GM21723 (cell line): ENCODE data around the gene SUPT6H.

Experiments used
- ATAC-seq: cut with Tn5 transposase; IDR thresholded peaks from one replicate; pipeline ENCODE4 v1.9.1; 2021; ENCODE audit warnings: mild to moderate bottlenecking, moderate library complexity; ENCODE audit not compliant: unreplicated experiment

SUPT6H gene

DNA sequence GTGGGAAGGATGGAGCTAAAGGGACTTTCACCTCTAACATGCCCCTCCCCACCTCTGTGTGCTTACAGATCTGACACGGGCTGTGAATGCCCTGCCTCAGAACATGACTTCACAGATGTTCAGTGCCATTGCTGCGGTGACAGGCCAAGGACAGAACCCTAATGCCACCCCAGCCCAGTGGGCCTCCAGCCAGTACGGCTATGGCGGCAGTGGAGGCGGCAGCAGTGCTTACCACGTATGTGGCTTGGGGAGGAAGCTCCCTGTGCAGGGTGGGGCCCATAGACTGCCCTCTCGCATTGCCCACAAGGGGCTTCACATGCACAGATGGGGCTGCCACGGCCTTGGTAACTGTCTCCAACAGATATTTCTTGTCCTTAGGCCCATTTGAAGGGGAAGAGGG, 38.3 kb downstream of the SUPT6H start:
- ATAC-seq = no peak

DNA sequence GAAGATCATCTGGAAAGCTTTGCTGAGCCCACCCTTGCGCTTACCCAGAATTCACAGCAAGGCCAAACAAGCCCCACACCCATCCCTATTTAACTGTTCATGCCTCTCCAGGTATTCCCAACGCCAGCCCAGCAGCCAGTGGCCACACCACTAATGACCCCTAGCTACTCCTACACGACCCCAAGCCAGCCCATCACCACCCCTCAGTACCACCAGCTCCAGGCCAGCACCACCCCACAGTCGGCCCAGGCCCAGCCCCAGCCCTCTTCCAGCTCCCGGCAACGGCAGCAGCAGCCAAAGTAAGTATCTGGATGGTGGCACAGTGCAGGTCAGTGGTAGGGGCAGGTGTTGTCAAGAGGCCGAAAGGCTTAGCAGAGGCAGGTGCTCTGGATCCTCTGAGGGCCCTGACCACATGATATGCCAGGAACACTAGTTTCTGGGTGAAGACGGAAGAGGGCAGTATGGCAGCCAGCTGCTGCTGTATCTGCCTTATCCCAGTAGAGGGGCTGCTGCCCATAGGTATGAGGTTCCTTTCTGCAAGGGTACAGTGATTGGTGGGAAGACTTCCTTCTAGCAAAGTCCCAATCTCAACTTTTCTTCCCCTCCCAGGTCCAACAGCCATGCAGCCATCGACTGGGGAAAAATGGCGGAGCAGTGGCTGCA, 39.0 kb downstream of the SUPT6H start:
- no peak for ATAC-seq

DNA sequence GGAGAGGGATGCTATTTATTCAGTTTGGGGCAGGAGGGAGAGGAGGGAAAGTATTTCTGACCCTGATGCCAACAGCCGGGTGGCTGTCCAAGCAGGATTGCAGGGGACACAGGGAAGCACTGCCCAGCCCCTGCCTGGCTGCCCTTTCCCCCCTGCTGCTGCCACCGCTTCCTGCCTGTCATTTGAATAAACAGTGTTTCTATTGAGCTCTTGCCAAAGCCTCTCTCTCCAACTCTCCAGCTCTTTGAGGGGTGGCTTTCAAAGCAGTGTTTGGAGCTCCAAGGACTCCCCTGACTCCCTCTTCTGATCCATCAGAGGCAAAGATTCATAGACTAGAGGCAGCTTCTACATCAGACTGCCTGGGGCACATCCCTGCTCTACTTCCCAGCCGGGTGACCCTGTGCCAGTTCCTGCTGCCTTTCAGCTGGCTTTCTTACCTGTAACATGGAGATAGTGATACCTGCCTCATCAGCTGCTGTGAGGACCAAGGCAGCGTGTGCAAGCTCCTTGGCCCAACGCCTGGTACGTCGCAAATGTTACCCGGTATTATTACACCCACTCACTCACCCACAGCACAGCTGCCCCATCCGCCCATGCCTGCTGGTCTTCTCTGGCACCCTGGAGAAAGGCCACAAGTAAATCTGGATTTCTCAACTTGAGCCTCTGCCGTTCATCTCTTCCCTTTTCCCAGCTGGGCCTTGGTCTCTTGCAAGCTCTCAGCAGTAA, 40.2 kb downstream of the SUPT6H start:
- no peak for ATAC-seq

DNA sequence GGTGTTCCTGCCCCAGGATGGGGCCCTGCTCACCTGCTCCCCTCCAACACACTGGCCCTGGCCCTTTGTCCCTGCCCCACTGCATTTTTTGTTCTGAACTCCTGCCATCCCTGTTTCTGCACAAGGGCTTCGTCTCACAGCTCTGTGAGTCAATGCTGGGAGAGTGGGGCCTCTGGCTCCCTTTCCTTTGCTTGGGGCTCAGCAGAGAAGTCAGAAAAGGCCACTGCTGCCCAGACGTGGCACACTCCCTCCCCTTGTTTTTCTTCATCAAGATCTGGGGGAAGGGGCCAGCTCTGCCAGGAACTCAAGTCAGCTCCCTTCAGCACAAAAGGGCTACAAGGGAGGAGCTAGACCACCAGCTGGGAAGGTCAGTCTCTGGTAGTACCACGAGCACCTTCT, 40.7 kb downstream of the SUPT6H start:
- ATAC-seq = no peak

DNA sequence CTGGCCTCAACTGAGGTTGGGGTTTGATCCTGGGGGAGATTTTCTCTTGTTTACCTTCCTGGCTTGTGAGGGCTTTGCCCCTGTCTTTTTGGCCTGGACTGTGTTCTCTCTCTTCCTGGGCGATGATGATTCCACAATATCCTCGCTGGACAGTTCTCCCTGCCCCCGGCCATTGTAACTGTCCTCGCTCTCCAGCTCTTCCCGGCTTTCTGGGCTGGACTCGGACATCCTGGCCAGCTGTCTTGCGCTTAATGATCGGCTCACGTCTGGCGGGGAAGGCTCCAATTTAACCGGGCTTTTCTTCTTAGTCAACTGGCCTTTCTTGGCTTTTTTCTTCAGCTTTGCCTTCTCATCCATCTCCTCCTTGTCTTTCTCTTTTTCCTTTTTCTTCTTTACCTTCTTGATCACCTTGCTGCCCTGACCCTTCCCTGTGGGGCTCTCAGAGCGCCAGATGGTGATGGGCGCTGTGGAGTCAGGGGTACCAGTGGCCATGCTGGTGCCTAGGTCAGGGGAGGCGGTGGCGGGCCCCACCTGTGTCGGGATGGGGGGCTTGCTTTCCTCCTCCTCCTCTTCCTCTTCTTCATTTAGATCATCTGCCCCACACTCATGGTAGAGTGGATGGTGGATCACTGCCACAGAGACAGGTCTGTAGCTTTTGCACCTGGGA, 41.7 kb downstream of the SUPT6H start:
- ATAC-seq = no peak

DNA sequence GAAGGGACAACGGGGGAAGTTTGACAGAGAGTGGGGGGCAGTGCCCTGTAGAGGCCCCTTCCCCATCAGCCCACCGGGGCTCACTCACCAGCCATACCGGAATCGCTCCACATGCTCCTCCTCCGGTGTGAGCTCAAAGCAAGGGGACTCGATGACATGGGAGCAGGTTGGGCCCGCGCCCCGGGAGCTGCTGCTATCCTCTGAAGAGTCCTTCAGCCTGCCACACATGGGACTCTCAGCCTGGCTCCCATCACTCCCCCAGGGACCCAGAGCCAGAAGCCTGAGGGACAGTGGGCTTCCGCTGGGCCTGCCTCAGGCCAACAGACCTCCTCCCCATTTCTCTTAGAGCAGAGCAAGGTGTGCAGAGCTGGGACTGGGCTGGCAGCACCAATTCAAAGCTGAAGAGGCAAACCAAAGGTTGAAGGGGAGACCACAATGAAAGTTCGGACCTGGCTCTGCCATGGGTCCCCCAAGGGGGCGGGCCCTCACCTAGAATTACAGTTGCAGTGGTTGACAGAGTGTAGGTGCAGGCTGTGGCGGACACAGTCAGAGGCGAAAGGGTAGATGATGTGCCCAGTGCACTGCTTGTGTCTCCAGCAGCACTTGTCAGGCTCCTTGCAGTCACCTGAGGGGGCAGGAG, 42.3 kb downstream of the SUPT6H start:
- no peak for ATAC-seq

DNA sequence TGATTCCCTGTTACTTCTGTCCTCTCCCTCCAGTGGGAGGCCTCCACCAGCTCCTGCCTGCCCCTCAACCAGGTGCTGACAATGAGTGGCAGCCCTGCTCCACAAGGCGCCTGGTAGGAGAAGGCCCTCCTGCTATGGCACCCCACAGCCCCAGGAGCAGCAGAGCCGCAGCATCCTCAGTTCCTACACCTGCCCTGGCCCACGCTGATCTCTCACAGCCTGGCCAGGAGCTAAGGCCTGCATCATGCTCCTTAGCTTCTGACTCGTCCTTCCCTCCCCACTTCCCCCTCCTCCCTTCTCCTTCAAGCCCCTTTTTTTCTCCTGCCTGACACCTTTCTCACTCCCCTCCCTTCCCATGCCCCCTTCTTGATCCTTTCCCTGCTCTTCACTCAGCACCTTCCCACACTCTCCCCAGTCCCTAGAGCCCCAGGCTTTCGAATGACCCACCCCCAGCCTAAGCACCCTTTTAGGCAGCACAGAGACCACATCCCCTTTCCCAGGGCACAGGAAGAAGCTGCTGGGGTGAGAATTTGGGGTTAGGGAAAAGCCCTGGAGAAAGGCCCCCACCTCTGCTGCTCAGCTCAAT, 43.2 kb downstream of the SUPT6H start:
- no peak for ATAC-seq

DNA sequence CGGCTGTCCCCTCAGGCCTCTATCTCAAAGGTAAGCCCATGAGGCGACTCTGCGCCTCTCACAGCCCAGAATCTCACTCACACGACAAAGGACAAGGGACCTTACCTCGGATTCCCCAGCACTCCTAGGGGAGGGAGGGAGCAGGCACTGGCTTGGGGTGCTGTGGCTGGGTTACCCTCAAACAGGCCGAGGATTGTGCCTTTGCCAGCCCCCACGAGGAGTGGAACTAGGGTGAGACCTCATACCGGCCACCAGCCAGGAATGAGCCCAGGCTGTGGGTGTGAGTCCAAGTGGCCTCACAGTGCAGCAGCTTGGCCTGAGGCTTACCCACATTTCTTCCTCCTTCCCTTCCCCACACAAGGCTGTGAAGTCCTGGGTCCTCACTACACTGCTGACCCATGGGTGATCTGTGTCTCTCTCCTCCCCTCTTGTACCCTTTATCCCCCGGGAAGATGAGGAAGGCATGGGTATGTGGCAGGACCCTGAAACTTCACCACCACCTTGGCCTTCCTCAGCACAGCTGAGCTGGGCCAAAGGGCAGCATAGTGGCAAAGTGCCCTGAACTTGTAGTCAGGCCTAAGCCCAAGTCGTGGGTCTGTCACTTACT, 43.8 kb downstream of the SUPT6H start:
- ATAC-seq = no peak

DNA sequence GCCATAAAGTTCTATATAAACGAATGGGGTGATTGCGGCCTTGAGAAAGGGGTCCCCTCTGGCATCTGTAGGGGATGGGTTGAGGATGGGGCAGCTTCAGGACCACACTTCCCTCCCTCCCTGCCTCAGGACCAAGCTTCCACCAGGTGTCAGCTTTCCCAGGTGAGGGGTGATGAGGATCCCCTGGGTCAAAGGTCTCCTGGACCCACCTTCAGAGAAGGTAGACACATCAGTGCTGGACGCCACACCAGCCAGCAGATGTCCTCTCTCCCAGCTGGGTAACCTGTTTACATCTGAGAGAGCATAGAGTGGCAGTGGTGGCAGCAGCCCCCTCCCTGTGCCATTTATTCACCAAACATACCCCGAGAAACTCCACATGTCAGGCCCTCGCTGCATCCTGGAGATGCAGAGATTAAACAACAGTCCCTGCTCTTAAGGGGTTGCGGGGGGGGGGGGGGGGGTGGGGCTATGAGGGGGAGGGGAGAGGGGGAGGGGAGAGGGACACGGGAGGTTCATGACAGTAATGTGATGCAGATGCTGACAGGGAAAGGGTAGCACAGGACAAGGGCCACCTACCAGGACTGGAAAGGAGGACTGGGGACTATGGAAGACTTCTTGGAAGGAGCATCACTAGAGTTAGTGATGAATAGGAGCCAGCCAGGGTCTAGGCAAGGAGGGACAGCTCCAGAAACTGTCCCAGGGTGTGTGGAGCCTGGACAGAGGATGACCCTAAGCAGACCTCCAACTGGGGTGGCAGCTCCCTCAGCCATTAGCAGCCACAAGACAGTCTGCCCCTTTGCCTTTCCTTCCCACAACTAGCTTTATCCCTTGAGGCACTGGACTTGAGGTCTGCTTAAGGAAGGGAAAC, 44.7 kb downstream of the SUPT6H start:
- no peak for ATAC-seq

DNA sequence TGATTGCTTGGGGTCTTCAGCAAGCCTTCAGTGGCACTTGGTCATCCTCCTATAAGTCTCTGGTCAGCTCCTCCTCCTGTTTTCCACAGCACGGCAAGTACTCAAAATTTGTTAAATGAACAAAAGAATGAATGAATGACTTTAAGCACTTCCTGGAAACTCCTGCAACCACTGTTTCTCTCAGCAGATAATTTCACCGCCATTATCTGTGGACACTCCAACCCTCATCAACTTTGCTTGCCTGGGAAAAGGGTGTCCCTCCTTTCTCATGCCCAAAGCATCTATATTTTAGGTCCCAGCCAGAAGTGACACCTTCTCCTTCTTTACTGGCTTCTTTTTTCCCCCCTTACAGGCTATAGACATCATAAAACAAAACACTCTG, 45.3 kb downstream of the SUPT6H start:
- ATAC-seq = no peak

DNA sequence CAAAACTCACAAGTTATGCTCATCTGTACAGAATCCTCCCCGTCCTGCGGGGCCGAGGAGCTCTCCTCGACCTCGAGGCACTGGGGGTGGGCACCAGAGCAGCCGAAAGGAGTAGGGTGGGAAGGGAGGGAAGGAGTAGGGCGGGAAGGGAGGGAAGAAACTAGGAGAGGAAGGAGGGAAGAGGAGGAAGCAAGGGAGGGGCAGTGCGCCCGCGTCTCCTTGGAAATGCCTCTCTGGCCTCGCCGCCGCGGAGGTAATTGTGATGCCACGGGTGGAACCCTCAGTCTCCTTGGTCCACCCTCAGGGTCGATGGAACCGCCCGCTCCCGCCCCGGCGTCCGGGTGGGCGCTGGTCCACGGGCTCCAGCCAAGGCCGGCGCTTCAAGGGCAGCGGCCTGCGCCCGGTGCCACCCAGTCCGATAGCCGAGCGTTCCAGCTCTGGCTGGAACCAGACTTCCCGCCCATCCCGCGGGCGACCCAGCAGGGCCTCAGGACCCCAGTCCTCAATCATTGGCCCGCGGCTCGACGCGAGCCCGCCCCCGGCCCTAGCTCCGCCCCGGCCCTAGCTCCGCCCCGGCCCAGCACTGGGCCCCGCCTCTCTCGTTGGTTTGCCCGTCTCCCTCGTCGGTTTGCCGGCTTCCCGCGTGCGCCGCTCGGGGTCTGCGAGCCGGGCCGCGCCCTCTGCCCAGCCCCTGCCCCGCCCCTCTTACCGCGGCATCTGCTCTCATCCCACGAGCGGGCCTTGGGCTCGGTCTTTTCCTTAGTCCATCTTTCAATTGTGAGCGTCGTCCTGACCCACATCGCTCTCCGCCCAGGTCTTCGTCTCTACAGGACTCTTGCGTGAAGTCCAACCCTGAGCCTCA, 49.1 kb downstream of the SUPT6H start:
- ATAC-seq = peak; percentile 75

DNA sequence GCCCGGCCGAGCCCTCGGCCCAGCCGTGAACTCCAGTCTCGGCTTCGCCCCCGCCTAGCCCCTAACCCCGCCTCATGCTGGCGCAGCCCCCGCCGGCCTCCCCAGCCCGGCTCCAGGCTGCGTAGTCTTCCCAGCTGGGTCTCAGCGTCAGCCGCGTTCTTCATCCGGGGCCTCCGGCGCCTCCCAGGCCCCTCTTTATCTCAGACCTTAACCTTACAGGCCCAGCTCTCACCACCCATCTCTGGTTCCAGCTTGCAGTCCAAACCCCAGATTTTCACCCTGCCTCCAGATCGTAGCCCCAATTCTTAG, 49.7 kb downstream of the SUPT6H start, which contains the start of gene PROCA1:
Gene PROCA1 (minus strand): TSS at position 166 of the 309 bp plus-strand sequence. CDS start 228 bp downstream, outside the sequence.
- peak; percentile 33 for ATAC-seq

DNA sequence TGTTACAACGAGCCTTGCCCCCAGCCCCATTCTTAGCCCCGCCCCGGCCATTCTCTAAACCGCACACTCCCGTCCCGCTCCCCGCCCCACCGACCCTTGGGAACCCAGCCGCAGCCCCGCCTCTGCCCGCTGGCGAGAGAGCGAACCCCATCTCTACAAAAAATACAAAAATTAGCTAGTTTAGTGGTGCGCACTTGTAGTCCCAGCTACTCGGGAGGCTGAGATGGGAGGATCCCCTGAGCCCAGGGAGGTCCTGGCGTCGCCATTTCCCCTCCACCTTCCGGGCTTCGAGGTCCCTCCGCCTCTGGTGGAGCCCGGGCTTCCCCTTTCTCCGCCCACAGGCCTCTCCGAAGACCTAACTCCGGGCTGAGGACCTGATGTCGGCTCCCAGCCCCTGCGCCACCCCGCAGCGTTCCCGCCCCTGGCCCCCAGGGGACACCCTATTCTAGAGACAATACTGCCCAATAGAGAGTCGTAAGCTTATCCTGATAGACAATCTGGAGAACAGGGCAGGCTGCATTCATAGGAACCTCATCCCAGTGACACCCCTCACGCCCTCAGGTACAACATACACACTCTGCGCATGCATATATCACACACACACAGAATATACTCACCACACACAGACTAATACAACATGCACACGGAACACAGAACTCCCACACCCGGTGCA, 50.2 kb downstream of the SUPT6H start:
- peak; percentile 38 for ATAC-seq

DNA sequence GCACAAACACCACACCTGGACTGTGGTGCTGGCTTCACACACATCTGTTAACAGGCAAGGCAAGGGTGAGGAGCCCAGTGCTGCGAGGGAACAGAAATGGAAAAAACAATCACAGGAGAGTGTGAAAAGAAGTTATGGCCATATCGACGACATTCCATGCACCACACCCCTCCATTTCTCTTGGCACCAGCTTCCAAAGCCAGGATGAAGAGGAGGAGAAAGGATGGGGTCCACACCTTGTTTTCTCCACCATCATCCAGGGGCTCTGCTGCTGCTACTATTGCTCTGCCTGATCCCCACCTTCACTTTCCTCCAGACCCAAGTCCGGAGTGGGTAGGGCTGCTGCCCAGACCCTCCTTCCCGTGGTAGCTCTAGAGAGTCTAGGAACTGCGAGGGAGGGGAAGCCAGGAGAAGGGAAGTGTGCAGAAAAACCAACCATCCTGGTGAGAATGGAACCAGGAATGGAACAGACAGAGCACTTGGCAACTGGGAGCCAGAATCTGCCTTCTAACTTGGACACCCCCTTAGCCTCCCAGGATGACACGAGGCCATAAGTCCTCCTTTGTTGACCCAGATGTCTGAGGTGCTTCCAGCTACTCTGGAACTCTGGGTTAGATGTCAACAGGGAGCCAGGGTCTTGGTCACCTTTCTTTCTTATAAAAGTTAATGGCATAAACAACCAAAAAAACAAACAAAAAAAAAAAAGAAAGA, 50.9 kb downstream of the SUPT6H start:
- ATAC-seq = no peak

DNA sequence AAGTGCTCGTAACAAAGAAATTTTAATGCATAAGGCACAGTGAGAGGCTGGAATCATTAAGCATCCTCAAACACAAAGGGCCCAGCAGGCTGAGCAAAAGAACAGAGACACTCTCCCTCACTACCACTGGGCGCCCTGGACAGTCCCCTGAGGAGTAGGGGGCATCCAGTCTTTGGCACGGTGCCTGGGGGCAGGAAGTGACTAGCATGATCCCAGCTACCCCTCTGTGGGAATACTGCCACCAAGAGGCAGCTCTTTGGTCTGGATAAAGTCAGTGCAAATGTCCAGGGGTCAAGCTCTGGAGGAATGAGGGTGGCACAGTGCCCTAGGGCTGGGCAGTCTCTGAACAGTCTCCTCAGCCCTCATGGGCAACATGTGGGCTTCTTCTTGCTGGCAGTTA, 52.3 kb downstream of the SUPT6H start:
- ATAC-seq = no peak

DNA sequence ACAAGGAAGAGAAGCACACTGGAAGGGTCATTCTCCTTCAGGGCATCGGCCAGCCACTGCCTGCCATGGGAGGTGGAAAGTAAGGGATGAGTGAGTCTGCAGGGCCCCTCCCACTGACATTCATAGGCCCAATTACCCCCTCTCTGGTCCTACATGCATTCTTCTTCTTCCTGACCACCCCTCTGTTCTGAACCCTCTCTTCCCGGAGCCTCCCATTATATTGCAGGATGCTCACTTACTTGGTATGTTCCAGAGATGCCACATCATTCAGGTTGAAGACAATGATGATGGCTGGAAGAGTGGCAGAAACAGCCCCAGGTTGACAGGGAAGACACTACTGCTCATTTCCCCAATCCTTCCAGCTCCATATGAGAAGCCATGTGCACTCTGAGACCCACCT, 53.2 kb downstream of the SUPT6H start:
- ATAC-seq = no peak

DNA sequence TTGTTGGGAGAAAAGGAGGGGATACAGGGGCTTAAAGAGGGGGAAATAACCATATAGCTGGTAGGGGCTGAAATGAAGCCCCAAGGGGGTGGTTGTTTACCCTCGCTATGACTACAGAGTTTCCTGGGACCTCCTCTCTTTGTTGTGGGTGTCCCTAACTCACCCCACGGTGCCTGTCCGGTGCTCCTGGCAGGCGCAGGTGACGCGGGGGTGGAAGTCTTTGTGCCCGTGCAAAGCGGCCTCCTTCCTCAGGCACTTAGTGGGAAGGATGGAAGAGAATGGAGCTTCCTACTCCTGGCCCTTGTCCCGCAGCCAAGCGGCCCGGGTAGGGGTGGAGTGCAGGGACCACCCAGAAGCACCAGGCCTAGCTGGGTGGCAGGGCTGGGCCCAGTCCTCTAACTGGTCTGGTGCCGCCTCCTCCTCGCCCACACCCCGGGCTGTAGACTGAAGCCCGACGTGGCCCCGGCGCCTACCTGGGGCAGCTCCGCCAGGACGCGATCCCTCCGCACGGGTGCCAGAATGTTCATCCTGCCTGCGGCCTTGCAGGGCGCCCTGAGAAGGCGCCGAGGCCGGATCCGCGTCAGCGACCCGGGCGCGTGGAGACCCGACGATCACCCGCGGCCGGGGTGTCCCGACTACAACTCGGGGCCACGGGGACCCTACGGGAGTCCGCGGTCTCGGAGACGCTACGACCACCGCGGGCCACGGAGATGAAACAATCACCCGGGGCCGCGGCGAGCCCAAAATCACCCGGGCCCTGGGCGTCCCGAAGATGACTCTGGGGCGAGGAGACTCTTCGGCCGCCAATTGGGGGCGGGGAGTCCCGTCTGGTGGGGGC, 55.0 kb downstream of the SUPT6H start:
- ATAC-seq = no peak
